DMS114 treated with DMSO at 0.1 percent for 48 hours (cell line): ENCODE data around the gene SLC4A2.

Source experiments
- DNase-seq: peaks from one replicate; lab custom pipeline; 2025; ENCODE audit not compliant: unreplicated experiment; lab: John Stamatoyannopoulos, UW

The SLC4A2 gene

GRCh38 chr7:151114151-151115090 lies 55.0 kb downstream of the SLC4A2 start:
- DNase-seq = no peak

- DNase-seq = no peak
These were observed 55.9 kb downstream of the SLC4A2 start for GRCh38 chr7:151115121-151115835.

GRCh38 chr7:151115836-151116418 lies 56.5 kb downstream of the SLC4A2 start:
- DNase-seq = no peak

- DNase-seq = no peak
These were observed 57.4 kb downstream of the SLC4A2 start for GRCh38 chr7:151116603-151117440.

GRCh38 chr7:151117565-151117964 lies 58.2 kb downstream of the SLC4A2 start:
- DNase-seq = no peak

GRCh38 chr7:151118108-151119054 lies 59.0 kb downstream of the SLC4A2 start:
- no peak for DNase-seq

- DNase-seq = no peak
These were observed 59.6 kb downstream of the SLC4A2 start for GRCh38 chr7:151119055-151119415.

- DNase-seq = no peak
These were observed 60.5 kb downstream of the SLC4A2 start for GRCh38 chr7:151119902-151120301.

GRCh38 chr7:151120896-151121295 lies 61.5 kb downstream of the SLC4A2 start:
- no peak for DNase-seq

- DNase-seq = no peak
These were observed 62.2 kb downstream of the SLC4A2 start for GRCh38 chr7:151121380-151122170.

- no peak for DNase-seq
These were observed 62.9 kb downstream of the SLC4A2 start for GRCh38 chr7:151122276-151122675.

GRCh38 chr7:151122796-151123157 lies 63.4 kb downstream of the SLC4A2 start:
- no peak for DNase-seq

- no peak for DNase-seq
These were observed 63.9 kb downstream of the SLC4A2 start for GRCh38 chr7:151123158-151123821.

- peak; percentile 70 for DNase-seq
These were observed 64.6 kb downstream of the SLC4A2 start for GRCh38 chr7:151123822-151124464.

- DNase-seq = no peak
These were observed 65.1 kb downstream of the SLC4A2 start for GRCh38 chr7:151124481-151124880.

- no peak for DNase-seq
These were observed 65.6 kb downstream of the SLC4A2 start for GRCh38 chr7:151124899-151125399.

GRCh38 chr7:151125470-151125845 lies 66.1 kb downstream of the SLC4A2 start:
- no peak for DNase-seq
